ENCODE data around the gene ADAMTS4. TPM values are rescaled to one million over a fixed set of nuclear protein-coding genes. Genes with fewer than 3 reads are reported as not detected.

ADAMTS4 gene
- total RNA-seq, 5 donors from 2014 or later (not counting 1 experiment from before 2014, with no cell fraction given): 0.86 to 1.8 (median 1.4) TPM

DNA sequence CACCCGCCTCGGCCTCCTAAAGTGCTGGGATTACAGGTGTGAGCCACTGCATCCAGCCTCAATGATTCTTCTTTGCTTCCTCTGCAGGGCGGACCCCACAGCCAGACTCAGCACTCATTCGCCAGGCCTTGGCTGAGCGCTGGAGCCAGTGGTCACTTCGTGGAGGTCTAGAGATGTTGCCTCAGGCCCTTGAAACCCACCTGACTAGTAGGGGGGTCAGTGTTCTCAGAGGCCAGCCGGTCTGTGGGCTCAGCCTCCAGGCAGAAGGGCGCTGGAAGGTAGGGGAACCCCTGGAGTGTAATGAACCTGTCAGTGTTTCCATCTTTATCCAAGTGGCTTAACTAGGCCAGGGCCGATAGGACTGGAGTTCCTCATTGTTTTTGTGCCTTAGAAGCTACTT, 29.9 kb downstream of the ADAMTS4 start:
- POLR2A ChIA-PET: interaction anchor here in 1 of 2 donors (1.2 kb wide), 1 partner anchor 11 kb away, joined by 4 read pairs; no protein-coding TSS in a partner anchor
- Histone ChIP-seq H3K4me3 (ENCODE audit: control insufficient read depth in 1 of 2, extremely low read depth in 1 of 2, low read length in 1 of 2) (no peak overlapping the region), H3K9me3 (no peaks in the 10 kb centered on the region), H3K27me3 (replicated peaks in 1 of 2; ENCODE audit: control insufficient read depth in 2 of 2, extremely low read depth in 1 of 2, insufficient read depth in 2 of 2, low read length in 1 of 2) (no peaks in the 10 kb centered on the region), H3K27ac (ENCODE audit: low read length) (no peak overlapping the region), H3K4me1 (ENCODE audit: control insufficient read depth in 1 of 2, extremely low read depth in 1 of 2, insufficient read depth in 2 of 2, low read length in 2 of 2) (peaks cover 7 to 32% of the 10 kb centered on the region in 2 experiments), H3K36me3 (ENCODE audit: control insufficient read depth in 2 of 2, extremely low read depth in 1 of 2, insufficient read depth in 1 of 2, low read length in 1 of 2) (peaks cover 19 to 59% of the 10 kb centered on the region in 2 donors)
- Mint-ChIP-seq H3K36me3 (peaks cover 32% of the 10 kb centered on the region), H3K9me3 (no peaks in the 10 kb centered on the region), H3K27ac (peak overlapping the region in 1 of 2 donors; percentile 48), H3K4me1 (peaks cover 39 to 52% (median 49%) of the 10 kb centered on the region in 3 donors), H3K27me3 (no peaks in the 10 kb centered on the region), H3K4me3 (peak overlapping the region in 2 of 3 donors; percentile 65 to 72)
- WGBS (ENCODE audit: insufficient coverage): 95% methylated on average over 8 of the region's 9 CpGs
- ATAC-seq (replicated peaks in 1 of 4) (no peak), DNase-seq (no peak)
- CTCF ChIA-PET: no interaction called here

DNA sequence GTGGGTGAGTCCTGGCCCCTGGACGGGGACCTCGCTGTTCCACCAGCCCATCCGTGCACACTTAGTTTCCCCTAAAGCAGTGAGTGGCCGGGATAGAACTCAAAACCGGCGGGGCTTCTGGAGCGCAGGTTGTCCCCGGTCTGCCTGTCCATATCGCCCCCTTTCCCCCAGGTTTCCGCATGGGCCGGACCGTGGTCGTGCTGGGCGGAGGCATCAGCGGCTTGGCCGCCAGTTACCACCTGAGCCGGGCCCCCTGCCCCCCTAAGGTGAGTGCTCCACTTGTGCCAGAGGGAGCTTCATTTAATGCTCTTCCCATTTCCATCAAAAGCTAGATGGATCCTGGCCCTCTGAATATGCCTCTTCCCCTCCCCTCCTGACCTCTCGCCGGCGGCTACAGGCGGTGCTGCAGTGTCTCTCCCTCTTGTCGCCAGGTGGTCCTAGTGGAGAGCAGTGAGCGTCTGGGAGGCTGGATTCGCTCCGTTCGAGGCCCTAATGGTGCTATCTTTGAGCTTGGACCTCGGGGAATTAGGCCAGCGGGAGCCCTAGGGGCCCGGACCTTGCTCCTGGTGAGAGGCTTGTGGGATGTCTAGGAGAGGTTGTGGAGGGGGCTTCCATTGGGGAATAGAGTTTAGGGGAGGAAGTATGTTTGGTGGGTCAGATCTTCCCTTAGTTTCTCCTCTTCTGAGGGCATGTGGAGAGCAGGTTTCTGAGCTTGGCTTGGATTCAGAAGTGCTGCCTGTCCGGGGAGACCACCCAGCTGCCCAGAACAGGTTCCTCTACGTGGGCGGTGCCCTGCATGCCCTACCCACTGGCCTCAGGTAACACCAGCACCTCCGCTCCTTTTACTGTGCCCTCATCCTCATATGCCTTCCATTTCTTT, 31.9 kb downstream of the ADAMTS4 start:
- Mint-ChIP-seq H3K36me3 (peaks cover 18% of the 10 kb centered on the region), H3K9me3 (no peaks in the 10 kb centered on the region), H3K4me1 (peaks cover 49 to 53% (median 52%) of the 10 kb centered on the region in 3 donors), H3K27ac (peak overlapping the region; percentile 96 to 99), H3K4me3 (peak overlapping the region; percentile 72 to 88 (median 87)), H3K27me3 (no peaks in the 10 kb centered on the region)
- WGBS (ENCODE audit: insufficient coverage): 12% methylated on average over 31 of the region's 33 CpGs
- no peaks in the 10 kb centered on the region for H3K27me3 ChIP-seq (replicated peaks in 1 of 2; ENCODE audit: control insufficient read depth in 2 of 2, extremely low read depth in 1 of 2, insufficient read depth in 2 of 2, low read length in 1 of 2)
- H3K9me3 ChIP-seq: no peaks in the 10 kb centered on the region
- CTCF ChIA-PET: interaction anchor here (0.7 to 2.4 kb wide), 10 partner anchors 10 to 121 kb away, joined by 3 to 29 read pairs (median 8); partner anchors contain the start of genes DEDD (in 2 of the 2), B4GALT3 (in 1 of the 2), NIT1 (in 1 of the 2) and PFDN2 (in 1 of the 2)
- H3K36me3 ChIP-seq (ENCODE audit: control insufficient read depth in 2 of 2, extremely low read depth in 1 of 2, insufficient read depth in 1 of 2, low read length in 1 of 2): peaks cover 24 to 52% of the 10 kb centered on the region in 2 donors
- peaks cover 7 to 31% of the 10 kb centered on the region in 2 experiments for H3K4me1 ChIP-seq (ENCODE audit: control insufficient read depth in 1 of 2, extremely low read depth in 1 of 2, insufficient read depth in 2 of 2, low read length in 2 of 2)
- peak overlapping the region; percentile 87 to 88 for H3K4me3 ChIP-seq (ENCODE audit: control insufficient read depth in 1 of 2, extremely low read depth in 1 of 2, low read length in 1 of 2)
- DNase-seq: no peak
- POLR2A ChIA-PET: interaction anchor here (0.5 to 2.2 kb wide), 11 partner anchors 9 to 172 kb away, joined by 3 to 18 read pairs (median 7); partner anchors contain the start of genes B4GALT3 (in 1 of the 2) and UFC1 (in 1 of the 2)
- peak overlapping the region; percentile 97 for H3K27ac ChIP-seq (ENCODE audit: low read length)
- no peak for ATAC-seq (replicated peaks in 1 of 4)

DNA sequence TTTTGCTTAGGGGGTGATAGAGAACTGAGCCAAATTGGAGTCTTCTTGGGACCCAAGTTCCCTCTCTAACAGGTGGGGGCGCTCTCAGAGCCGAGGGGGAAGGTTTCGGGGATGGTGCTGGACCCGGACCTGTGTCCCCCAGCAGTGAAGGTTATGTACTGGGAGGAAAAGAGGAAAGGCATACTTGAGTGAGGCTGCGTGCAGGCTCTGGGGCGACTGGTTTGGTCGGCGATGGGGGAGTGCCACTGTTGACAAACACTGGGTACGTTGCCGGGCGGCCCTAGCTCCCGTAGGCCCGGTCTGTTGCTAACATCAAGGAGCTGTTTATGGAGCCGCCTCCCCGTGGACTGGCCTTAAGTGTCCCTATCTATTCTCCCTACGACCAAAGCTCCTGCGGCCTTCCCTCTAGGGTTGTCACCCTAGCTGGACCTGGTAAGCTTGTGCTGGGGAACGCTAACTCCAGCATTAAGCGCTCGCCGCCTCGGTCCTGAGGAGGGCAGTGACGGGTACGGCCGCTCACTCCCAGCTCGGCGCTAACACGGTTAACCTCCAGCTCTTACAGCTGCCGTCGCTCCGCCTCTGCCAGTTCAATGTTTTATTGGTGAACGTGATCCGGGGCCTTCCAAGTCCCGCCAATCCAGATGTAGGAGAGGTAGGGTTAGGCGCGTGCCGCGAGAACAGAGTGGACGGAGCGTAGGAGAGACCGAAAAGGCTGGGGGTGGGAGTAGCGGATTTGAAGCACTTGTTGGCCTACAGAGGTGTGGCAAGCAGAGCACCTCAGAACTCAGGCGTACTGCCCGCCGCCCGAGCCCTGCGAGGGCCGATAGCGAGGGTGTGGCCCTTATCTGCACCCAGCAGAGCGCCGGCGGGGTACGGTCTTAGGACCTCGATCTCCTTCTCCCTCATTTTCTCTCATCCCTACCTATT, 32.8 kb downstream of the ADAMTS4 start, which contains the start of gene PPOX:
TSS of gene PPOX (plus strand) at position 685 of the 927 bp plus-strand sequence. CDS start 422 bp downstream, outside the sequence.
- CTCF ChIA-PET: interaction anchor here (0.6 to 2.4 kb wide), 20 partner anchors 8 to 583 kb away, joined by 3 to 29 read pairs (median 4); partner anchors contain the start of genes DEDD (in 2 of the 2), B4GALT3 (in 1 of the 2), DUSP12 (in 1 of the 2) and F11R (in 1 of the 2)
- DNase-seq: peak; percentile 73 to 96 (median 91)
- Histone ChIP-seq H3K36me3 (ENCODE audit: control insufficient read depth in 2 of 2, extremely low read depth in 1 of 2, insufficient read depth in 1 of 2, low read length in 1 of 2) (peaks cover 16 to 45% of the 10 kb centered on the region in 2 donors), H3K27me3 (replicated peaks in 1 of 2; ENCODE audit: control insufficient read depth in 2 of 2, extremely low read depth in 1 of 2, insufficient read depth in 2 of 2, low read length in 1 of 2) (no peaks in the 10 kb centered on the region), H3K4me1 (ENCODE audit: control insufficient read depth in 1 of 2, extremely low read depth in 1 of 2, insufficient read depth in 2 of 2, low read length in 2 of 2) (peaks cover 7 to 39% of the 10 kb centered on the region in 2 experiments), H3K9me3 (no peaks in the 10 kb centered on the region), H3K4me3 (ENCODE audit: control insufficient read depth in 1 of 2, extremely low read depth in 1 of 2, low read length in 1 of 2) (peak within 1 kb of the TSS; percentile 87 to 88), H3K27ac (ENCODE audit: low read length) (peak within 1 kb of the TSS; percentile 97)
- WGBS (ENCODE audit: insufficient coverage): under 1% methylated on average over 53 of the region's 54 CpGs
- POLR2A ChIA-PET: interaction anchor here (0.5 to 2.2 kb wide), 19 partner anchors 9 to 897 kb away, joined by 3 to 18 read pairs (median 4); partner anchors contain the start of genes B4GALT3 (in 2 of the 2), UFC1 (in 2 of the 2), NDUFS2 (in 1 of the 2) and USF1 (in 1 of the 2)
- no peaks in the 10 kb centered on the region for H3K27me3 Mint-ChIP-seq
- peaks cover 10% of the 10 kb centered on the region for H3K36me3 Mint-ChIP-seq
- peak within 1 kb of the TSS; percentile 72 to 88 (median 87) for H3K4me3 Mint-ChIP-seq
- ATAC-seq (replicated peaks in 1 of 4): peak; percentile 91 to 95 (median 94)
- H3K9me3 Mint-ChIP-seq: no peaks in the 10 kb centered on the region
- H3K27ac Mint-ChIP-seq: peak within 1 kb of the TSS; percentile 96 to 99
- H3K4me1 Mint-ChIP-seq: peaks cover 51 to 61% (median 61%) of the 10 kb centered on the region in 3 donors

DNA sequence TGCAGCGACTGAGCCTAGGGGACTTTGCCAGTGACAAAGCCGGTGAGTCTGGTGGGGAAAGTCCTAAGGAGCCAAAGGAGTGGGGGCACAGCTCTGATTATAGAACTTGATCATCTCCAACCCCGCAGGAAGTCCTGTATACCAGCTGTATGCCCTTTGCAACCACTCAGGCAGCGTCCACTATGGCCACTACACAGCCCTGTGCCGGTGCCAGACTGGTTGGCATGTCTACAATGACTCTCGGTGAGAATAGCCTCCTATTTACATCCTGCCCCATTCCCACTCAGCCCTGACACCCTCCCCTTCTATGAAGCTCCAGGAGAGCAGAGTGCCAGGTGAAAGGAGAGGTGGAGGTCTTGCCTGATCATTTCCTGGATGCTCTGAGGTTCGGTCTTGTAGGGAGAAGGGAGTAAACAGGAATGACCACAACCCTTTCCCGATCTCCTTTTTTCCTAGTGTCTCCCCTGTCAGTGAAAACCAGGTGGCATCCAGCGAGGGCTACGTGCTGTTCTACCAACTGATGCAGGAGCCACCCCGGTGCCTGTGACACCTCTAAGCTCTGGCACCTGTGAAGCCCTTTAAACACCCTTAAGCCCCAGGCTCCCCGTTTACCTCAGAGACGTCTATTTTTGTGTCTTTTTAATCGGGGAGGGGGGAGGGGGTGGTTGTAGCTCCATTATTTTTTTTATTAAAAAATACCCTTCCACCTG, 33.8 kb downstream of the ADAMTS4 start:
- H3K4me3 Mint-ChIP-seq: peak overlapping the region; percentile 28 to 72 (median 47)
- H3K36me3 Mint-ChIP-seq: peaks cover 7% of the 10 kb centered on the region
- POLR2A ChIA-PET: interaction anchor here (0.5 to 2.2 kb wide), 17 partner anchors 10 to 896 kb away, joined by 3 to 18 read pairs (median 4); partner anchors contain the start of genes B4GALT3 (in 2 of the 2), UFC1 (in 2 of the 2), NDUFS2 (in 1 of the 2) and USF1 (in 1 of the 2)
- H3K9me3 ChIP-seq: no peaks in the 10 kb centered on the region
- DNase-seq (no peak), ATAC-seq (replicated peaks in 1 of 4) (no peak)
- peak overlapping the region; percentile 96 to 99 for H3K27ac Mint-ChIP-seq
- peak overlapping the region; percentile 87 to 88 for H3K4me3 ChIP-seq (ENCODE audit: control insufficient read depth in 1 of 2, extremely low read depth in 1 of 2, low read length in 1 of 2)
- no peaks in the 10 kb centered on the region for H3K9me3 Mint-ChIP-seq
- CTCF ChIA-PET: interaction anchor here (0.8 to 2.4 kb wide), 12 partner anchors 11 to 584 kb away, joined by 3 to 29 read pairs (median 8); partner anchors contain the start of genes DEDD (in 2 of the 2), B4GALT3 (in 1 of the 2), DUSP12 (in 1 of the 2) and F11R (in 1 of the 2)
- 93% methylated on average over 7 of the region's 14 CpGs for WGBS (ENCODE audit: insufficient coverage)
- H3K27me3 ChIP-seq (replicated peaks in 1 of 2; ENCODE audit: control insufficient read depth in 2 of 2, extremely low read depth in 1 of 2, insufficient read depth in 2 of 2, low read length in 1 of 2): no peaks in the 10 kb centered on the region
- peaks cover 16 to 42% of the 10 kb centered on the region in 2 donors for H3K36me3 ChIP-seq (ENCODE audit: control insufficient read depth in 2 of 2, extremely low read depth in 1 of 2, insufficient read depth in 1 of 2, low read length in 1 of 2)
- no peaks in the 10 kb centered on the region for H3K27me3 Mint-ChIP-seq
- H3K4me1 ChIP-seq (ENCODE audit: control insufficient read depth in 1 of 2, extremely low read depth in 1 of 2, insufficient read depth in 2 of 2, low read length in 2 of 2): peaks cover 10 to 48% of the 10 kb centered on the region in 2 experiments
- H3K27ac ChIP-seq (ENCODE audit: low read length): peak overlapping the region; percentile 97
- peaks cover 55 to 71% (median 69%) of the 10 kb centered on the region in 3 donors for H3K4me1 Mint-ChIP-seq

DNA sequence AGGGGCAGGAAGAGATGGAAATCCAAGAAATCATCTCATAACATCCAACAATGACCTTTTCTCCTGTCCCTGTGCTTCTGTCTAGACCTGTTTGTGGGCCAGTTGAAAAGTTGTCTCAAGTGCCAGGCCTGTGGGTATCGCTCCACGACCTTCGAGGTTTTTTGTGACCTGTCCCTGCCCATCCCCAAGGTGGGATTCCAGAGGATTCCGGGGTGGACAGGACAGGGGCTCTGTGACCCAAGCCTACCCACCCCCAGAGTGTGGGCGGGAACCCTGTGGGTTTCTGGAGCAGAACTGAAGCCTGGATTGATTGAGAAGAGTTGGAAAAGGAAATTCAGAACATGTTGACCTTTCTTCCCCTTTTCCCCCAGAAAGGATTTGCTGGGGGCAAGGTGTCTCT, 35.1 kb downstream of the ADAMTS4 start:
- Mint-ChIP-seq H3K36me3 (peaks cover 3% of the 10 kb centered on the region), H3K9me3 (no peaks in the 10 kb centered on the region), H3K4me3 (no peak overlapping the region), H3K27me3 (no peaks in the 10 kb centered on the region), H3K27ac (peak overlapping the region; percentile 84 to 96), H3K4me1 (peaks cover 66 to 76% (median 75%) of the 10 kb centered on the region in 3 donors)
- no peaks in the 10 kb centered on the region for H3K27me3 ChIP-seq (replicated peaks in 1 of 2; ENCODE audit: control insufficient read depth in 2 of 2, extremely low read depth in 1 of 2, insufficient read depth in 2 of 2, low read length in 1 of 2)
- peaks cover 11 to 34% of the 10 kb centered on the region in 2 donors for H3K36me3 ChIP-seq (ENCODE audit: control insufficient read depth in 2 of 2, extremely low read depth in 1 of 2, insufficient read depth in 1 of 2, low read length in 1 of 2)
- no peak overlapping the region for H3K27ac ChIP-seq (ENCODE audit: low read length)
- ChIA-PET POLR2A (interaction anchor here in 1 of 2 donors (0.5 kb wide), 1 partner anchor 93 kb away, joined by 3 read pairs; no protein-coding TSS in a partner anchor), CTCF (interaction anchor here in 1 of 2 donors (1.1 kb wide), 1 partner anchor 23 kb away, joined by 3 read pairs; no protein-coding TSS in a partner anchor)
- H3K4me1 ChIP-seq (ENCODE audit: control insufficient read depth in 1 of 2, extremely low read depth in 1 of 2, insufficient read depth in 2 of 2, low read length in 2 of 2): peaks cover 14 to 57% of the 10 kb centered on the region in 2 experiments
- 95% methylated on average over 3 of the region's 5 CpGs for WGBS (ENCODE audit: insufficient coverage)
- H3K4me3 ChIP-seq (ENCODE audit: control insufficient read depth in 1 of 2, extremely low read depth in 1 of 2, low read length in 1 of 2): no peak overlapping the region
- ATAC-seq (replicated peaks in 1 of 4) (no peak), DNase-seq (no peak)
- no peaks in the 10 kb centered on the region for H3K9me3 ChIP-seq
